ENCODE results near the gene OTUB2. TPM values are rescaled to one million over a fixed set of nuclear protein-coding genes. Genes with fewer than 3 reads are reported as not detected.

The OTUB2 gene
- total RNA-seq, 1 donor from 2014 or later = 1.9 TPM

- Mint-ChIP-seq H3K9me3 (ENCODE audit: low read depth) (no peaks in the 10 kb centered on the region), H3K4me1 (ENCODE audit: low read depth) (peaks cover 4% of the 10 kb centered on the region), H3K27ac (ENCODE audit: unreplicated experiment) (no peak overlapping the region), H3K4me3 (ENCODE audit: unreplicated experiment) (no peak overlapping the region), H3K27me3 (ENCODE audit: low read depth) (peaks cover 43% of the 10 kb centered on the region), H3K36me3 (ENCODE audit: low read depth) (no peaks in the 10 kb centered on the region)
- DNase-seq (ENCODE audit: low spot score) = no peak
- TF ChIP-seq, protein P1, sequence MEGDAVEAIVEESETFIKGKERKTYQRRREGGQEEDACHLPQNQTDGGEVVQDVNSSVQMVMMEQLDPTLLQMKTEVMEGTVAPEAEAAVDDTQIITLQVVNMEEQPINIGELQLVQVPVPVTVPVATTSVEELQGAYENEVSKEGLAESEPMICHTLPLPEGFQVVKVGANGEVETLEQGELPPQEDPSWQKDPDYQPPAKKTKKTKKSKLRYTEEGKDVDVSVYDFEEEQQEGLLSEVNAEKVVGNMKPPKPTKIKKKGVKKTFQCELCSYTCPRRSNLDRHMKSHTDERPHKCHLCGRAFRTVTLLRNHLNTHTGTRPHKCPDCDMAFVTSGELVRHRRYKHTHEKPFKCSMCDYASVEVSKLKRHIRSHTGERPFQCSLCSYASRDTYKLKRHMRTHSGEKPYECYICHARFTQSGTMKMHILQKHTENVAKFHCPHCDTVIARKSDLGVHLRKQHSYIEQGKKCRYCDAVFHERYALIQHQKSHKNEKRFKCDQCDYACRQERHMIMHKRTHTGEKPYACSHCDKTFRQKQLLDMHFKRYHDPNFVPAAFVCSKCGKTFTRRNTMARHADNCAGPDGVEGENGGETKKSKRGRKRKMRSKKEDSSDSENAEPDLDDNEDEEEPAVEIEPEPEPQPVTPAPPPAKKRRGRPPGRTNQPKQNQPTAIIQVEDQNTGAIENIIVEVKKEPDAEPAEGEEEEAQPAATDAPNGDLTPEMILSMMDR (IDR thresholded peaks at IDR 0.05) = no peak
Observed at GRCh38 chr14:94001016-94001415, 25.1 kb upstream of the OTUB2 start.

DNA sequence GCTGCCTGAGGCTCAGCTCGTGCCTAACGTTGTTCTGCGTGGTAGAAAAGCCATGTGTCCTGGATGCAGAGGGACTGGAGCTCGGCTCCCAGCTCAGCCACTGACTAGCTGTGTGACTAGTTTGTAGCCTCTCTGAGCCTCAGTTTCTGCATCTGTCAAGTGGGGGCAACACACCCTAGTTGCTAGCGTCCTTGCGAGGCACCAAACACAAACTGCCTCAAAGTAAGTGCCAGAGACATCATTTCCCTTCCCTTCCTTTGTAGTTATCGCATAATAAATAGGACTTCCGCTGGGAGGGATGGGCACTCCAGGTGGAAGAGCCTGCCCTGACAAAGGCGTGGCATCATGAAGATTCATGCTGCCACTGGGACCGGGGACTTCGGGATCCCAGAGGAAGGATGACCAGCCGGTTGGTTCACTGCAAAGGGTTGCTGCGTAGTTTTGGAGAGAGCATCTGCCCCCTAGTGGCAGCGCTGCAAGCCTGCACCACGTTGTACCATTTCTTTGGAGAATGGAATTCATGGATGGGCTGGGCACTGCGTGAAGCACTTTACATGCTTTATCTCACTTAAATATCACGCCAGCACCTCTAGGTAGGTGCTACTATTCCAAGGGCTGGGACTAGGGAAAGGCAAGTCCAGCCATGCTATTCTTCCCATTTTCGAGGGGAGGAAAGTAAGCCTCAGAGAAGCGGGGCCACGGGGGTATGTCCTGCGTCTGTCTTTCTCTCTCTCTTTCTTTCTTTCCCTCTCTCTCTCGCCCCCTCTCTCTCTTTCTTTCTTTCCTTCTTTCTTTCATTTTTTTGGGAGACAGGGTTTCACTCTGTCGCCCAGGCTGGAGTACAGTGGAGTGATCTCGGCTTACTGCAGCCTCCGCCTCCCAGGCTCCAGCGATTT, 24.4 kb upstream of the OTUB2 start:
- H3K27me3 Mint-ChIP-seq (ENCODE audit: low read depth) = peaks cover 46% of the 10 kb centered on the region
- peaks cover 4% of the 10 kb centered on the region for H3K4me1 Mint-ChIP-seq (ENCODE audit: low read depth)
- no peak for DNase-seq (ENCODE audit: low spot score)
- H3K27ac Mint-ChIP-seq (ENCODE audit: unreplicated experiment) = no peak overlapping the region
- H3K36me3 Mint-ChIP-seq (ENCODE audit: low read depth) = no peaks in the 10 kb centered on the region
- TF ChIP-seq, protein P1 (IDR thresholded peaks at IDR 0.05) = peak; percentile 95
- H3K4me3 Mint-ChIP-seq (ENCODE audit: unreplicated experiment) = no peak overlapping the region
- H3K9me3 Mint-ChIP-seq (ENCODE audit: low read depth) = no peaks in the 10 kb centered on the region

DNA sequence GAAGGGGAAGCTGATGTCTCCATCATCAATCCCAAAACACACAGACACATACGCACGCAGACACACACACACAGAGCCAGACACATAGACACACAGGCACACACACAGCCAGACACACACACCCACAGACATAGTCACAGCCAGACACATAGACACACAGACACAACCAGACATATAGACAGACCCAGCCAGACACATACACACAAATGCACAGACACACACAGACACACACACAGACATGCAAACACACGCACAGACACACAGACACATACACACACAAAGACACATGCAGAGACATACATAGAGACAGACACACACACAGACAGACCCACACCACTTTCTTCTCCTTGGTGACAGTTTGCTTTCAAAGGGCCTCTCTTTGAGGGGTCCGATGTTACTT, 22.7 kb upstream of the OTUB2 start:
- H3K4me3 Mint-ChIP-seq (ENCODE audit: unreplicated experiment) = no peak overlapping the region
- H3K27ac Mint-ChIP-seq (ENCODE audit: unreplicated experiment) = no peak overlapping the region
- TF ChIP-seq, protein P1 (IDR thresholded peaks at IDR 0.05) = no peak

DNA sequence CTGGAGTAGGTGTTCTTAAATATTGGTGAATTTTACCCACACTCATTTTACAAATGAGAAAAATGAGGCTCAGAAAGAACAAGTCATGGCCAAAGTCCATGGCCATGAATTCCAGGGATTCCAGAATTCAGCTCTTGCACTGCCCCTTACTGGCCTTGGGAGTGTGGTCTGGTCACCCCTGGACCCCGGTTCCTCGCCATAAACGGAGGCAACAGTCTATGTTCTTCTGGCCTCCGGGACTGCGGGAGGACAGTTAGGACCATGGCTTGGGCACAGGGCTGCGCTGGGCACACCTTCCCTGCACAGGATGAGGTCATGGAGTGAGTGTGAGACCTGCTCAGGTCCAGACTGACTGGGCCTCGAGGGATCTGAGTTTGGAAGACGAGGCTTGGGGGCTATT, 22.1 kb upstream of the OTUB2 start:
- H3K4me1 Mint-ChIP-seq (ENCODE audit: low read depth) = peaks cover 4% of the 10 kb centered on the region
- H3K4me3 Mint-ChIP-seq (ENCODE audit: unreplicated experiment) = no peak overlapping the region
- H3K27me3 Mint-ChIP-seq (ENCODE audit: low read depth) = peaks cover 56% of the 10 kb centered on the region
- TF ChIP-seq, protein P1 (IDR thresholded peaks at IDR 0.05) = no peak
- H3K9me3 Mint-ChIP-seq (ENCODE audit: low read depth) = no peaks in the 10 kb centered on the region
- DNase-seq (ENCODE audit: low spot score) = no peak
- H3K36me3 Mint-ChIP-seq (ENCODE audit: low read depth) = no peaks in the 10 kb centered on the region
- no peak overlapping the region for H3K27ac Mint-ChIP-seq (ENCODE audit: unreplicated experiment)

More for the DNA sequence above, 22.7 kb upstream of the OTUB2 start:
- Mint-ChIP-seq H3K9me3 (ENCODE audit: low read depth) (no peaks in the 10 kb centered on the region), H3K4me1 (ENCODE audit: low read depth) (peaks cover 4% of the 10 kb centered on the region), H3K36me3 (ENCODE audit: low read depth) (no peaks in the 10 kb centered on the region), H3K27me3 (ENCODE audit: low read depth) (peaks cover 56% of the 10 kb centered on the region)
- DNase-seq (ENCODE audit: low spot score) = no peak

GRCh38 chr14:94005324-94006073, 20.6 kb upstream of the OTUB2 start:
- peaks cover 52% of the 10 kb centered on the region for H3K27me3 Mint-ChIP-seq (ENCODE audit: low read depth)
- no peak overlapping the region for H3K27ac Mint-ChIP-seq (ENCODE audit: unreplicated experiment)
- DNase-seq (ENCODE audit: low spot score) = no peak
- H3K4me3 Mint-ChIP-seq (ENCODE audit: unreplicated experiment) = no peak overlapping the region
- peaks cover 8% of the 10 kb centered on the region for H3K4me1 Mint-ChIP-seq (ENCODE audit: low read depth)
- TF ChIP-seq, protein P1 (IDR thresholded peaks at IDR 0.05) = peak; percentile 73
- H3K36me3 Mint-ChIP-seq (ENCODE audit: low read depth) = no peaks in the 10 kb centered on the region
- H3K9me3 Mint-ChIP-seq (ENCODE audit: low read depth) = no peaks in the 10 kb centered on the region
